Measurements from ENCODE around the gene RARA.

RARA gene

DNA sequence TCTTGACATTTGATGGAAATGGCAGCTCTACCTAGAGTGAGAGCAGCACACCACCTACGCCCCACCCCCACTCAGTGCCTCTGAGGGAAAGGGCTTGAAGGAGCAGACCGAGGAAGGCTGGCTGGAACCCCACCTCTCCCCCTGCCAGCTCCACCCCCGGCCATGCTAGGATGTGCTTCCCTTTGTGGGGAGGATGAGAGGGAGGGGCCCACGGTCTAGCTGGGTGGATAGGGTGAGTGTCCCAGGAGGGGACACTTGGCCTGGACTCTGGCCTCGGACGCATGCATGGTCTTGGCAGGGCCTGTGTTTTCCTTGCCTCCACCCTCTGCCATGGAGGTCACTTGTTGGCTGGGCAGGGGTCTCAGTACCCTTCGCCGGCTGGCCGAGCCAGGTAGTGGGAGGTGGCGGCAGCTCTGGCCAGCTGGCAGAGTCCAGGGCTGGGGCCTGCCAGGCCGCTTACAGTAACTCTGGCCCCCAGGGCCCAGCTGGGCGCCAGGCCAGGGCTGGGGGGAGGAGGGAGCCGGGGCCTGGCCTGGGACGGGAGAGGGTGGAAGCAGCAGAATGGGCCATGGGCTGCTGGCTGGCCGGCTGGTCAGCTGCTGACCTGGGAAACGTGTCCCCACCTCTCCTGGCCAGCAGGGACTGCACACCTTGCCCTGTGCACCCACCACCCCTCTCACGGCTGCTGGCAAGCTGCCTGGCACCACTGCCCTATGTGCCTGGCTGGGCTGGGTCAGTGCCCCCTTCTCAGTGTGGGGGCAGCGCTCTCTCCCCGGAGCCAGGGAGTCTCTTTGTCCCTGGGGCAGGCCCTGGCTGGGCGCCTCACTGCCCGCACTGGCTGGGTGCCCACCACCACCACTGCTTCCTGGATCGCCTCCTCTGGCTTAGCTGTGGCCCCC is 23.0 kb downstream of the RARA start:
- H3K9me3 ChIP-seq (ENCODE audit: control insufficient read depth, insufficient read depth, low read depth, low read length), result no peaks in the 10 kb centered on the region
- H3K27me3 ChIP-seq (ENCODE audit: control insufficient read depth, insufficient read depth, low read length), result peaks cover 15% of the 10 kb centered on the region; the same call in 1 of the 2 replicates
- H3K9ac ChIP-seq (ENCODE audit: low read length), result no peak overlapping the region
- no peaks in the 10 kb centered on the region for H3K36me3 ChIP-seq (ENCODE audit: control insufficient read depth, insufficient read depth, low read length)
- no peak overlapping the region for H3K27ac ChIP-seq (ENCODE audit: low read depth, low read length)
- H3K4me1 ChIP-seq (ENCODE audit: control insufficient read depth, insufficient read depth, low read length), result peaks cover 21% of the 10 kb centered on the region; the same call in 1 of the 2 replicates
- no peak overlapping the region for H3K4me3 ChIP-seq (ENCODE audit: low read depth, low read length)

DNA sequence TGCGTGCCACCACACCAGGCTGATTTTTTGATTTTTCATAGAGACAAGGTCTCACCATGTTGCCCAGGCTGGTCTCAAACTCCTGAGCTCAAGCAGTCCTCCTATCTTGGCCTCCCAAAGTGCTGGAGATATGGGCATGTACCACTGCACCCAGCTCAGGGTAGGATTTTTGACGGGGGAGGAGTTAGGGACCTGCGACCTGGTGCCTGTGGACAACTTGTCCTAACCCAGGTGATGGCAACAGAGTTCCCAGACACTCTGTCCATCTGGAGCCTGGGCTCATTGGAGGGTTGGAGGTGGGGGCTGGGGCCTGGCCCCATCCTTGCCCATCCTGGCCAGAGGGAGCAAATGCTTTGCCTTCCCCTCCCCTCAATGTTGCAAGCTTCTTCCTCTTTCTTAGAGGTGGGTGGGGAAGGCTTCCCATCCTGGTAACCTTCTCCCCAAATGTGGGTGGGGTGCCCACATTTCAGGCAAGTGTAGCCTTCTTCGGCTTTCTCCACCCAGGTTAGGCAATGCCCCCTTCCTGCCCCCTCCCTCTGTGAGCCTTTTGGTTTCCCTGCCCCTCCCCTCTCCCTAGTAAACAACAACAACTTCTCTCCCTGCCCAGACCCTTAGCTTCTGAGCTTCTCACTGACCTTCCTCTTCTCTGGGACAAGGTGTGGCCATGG is 24.9 kb downstream of the RARA start:
- H3K36me3 ChIP-seq (ENCODE audit: control insufficient read depth, insufficient read depth, low read length), result no peaks in the 10 kb centered on the region
- H3K4me3 ChIP-seq (ENCODE audit: low read depth, low read length), result no peak overlapping the region
- no peak overlapping the region for H3K27ac ChIP-seq (ENCODE audit: low read depth, low read length)
- no peak overlapping the region for H3K9ac ChIP-seq (ENCODE audit: low read length)
- H3K4me1 ChIP-seq (ENCODE audit: control insufficient read depth, insufficient read depth, low read length), result peaks cover 21% of the 10 kb centered on the region; the same call in 1 of the 2 replicates
- peaks cover 29% of the 10 kb centered on the region for H3K27me3 ChIP-seq (ENCODE audit: control insufficient read depth, insufficient read depth, low read length)
- no peaks in the 10 kb centered on the region for H3K9me3 ChIP-seq (ENCODE audit: control insufficient read depth, insufficient read depth, low read depth, low read length)

DNA sequence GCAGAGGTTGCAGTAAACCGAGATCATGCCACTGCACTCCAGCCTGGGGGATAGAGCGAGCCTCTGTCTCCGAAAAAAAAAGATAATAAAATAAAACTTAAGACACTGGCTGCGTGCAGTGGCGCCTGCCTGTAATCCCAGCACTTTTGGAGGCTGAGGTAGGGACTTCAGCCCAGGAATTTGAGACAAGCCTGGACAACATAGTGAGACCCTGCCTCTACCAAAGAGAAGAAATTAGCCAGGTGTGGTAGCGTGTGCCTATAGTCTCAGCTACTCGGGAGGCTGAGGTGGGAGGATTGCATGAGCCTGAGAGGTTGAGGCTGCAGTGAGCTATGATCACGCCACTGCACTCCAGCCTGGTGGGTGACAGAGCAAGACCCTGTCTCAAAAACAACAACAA is 26.6 kb downstream of the RARA start:
- no peak overlapping the region for H3K4me3 ChIP-seq (ENCODE audit: low read depth, low read length)
- no peaks in the 10 kb centered on the region for H3K36me3 ChIP-seq (ENCODE audit: control insufficient read depth, insufficient read depth, low read length)
- peaks cover 46% of the 10 kb centered on the region for H3K27me3 ChIP-seq (ENCODE audit: control insufficient read depth, insufficient read depth, low read length)
- peaks cover 15% of the 10 kb centered on the region; the same call in 1 of the 2 replicates for H3K4me1 ChIP-seq (ENCODE audit: control insufficient read depth, insufficient read depth, low read length)
- no peak overlapping the region for H3K27ac ChIP-seq (ENCODE audit: low read depth, low read length)
- no peak overlapping the region for H3K9ac ChIP-seq (ENCODE audit: low read length)
- H3K9me3 ChIP-seq (ENCODE audit: control insufficient read depth, insufficient read depth, low read depth, low read length), result no peaks in the 10 kb centered on the region

DNA sequence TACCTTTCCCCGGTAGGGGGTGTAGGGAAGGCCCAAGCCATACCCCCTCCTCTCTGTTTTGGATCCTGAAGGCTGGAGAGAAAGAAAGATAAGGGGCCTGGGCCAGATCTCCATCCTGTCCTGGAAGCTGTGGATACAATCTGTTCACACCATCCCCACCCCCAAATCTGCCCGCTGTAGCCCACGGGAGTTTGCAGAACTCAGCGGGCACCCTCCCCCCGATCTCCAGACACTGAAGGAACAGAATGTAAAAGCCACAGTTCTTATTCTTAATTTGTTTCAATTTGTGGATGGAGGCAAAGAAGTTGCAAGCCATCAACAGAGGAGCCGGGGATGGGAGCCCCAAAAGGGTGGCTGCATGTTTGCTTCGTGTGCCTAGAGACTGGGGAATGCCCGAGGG is 28.4 kb downstream of the RARA start:
- Histone ChIP-seq H3K4me3 (ENCODE audit: low read depth, low read length) (no peak overlapping the region), H3K36me3 (ENCODE audit: control insufficient read depth, insufficient read depth, low read length) (no peaks in the 10 kb centered on the region), H3K9me3 (ENCODE audit: control insufficient read depth, insufficient read depth, low read depth, low read length) (no peaks in the 10 kb centered on the region), H3K4me1 (ENCODE audit: control insufficient read depth, insufficient read depth, low read length) (peaks cover 16% of the 10 kb centered on the region; the same call in 1 of the 2 replicates), H3K27ac (ENCODE audit: low read depth, low read length) (no peak overlapping the region), H3K9ac (ENCODE audit: low read length) (no peak overlapping the region), H3K27me3 (ENCODE audit: control insufficient read depth, insufficient read depth, low read length) (peaks cover 56% of the 10 kb centered on the region)

DNA sequence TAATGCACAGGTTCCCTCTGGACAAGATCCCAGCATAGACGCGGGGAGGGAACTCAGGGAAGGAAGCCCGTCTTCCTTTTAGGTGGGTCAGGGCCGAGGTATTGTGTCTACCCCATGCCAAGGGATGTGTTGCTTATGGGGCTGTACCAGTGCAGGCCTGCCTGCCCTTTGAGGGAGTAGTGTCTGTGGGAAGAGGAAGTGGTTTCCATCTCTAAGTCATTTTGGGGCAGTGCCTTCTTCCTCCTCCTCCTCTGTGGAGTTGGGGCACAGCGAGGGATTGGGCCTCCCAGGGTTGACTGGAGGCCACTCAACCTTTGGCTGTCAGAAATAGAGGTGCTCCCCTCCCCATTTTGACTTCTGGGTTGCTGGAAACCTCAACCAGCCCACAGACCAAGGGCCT is 29.1 kb downstream of the RARA start:
- Histone ChIP-seq H3K9me3 (ENCODE audit: control insufficient read depth, insufficient read depth, low read depth, low read length) (no peaks in the 10 kb centered on the region), H3K36me3 (ENCODE audit: control insufficient read depth, insufficient read depth, low read length) (no peaks in the 10 kb centered on the region), H3K9ac (ENCODE audit: low read length) (no peak overlapping the region), H3K27ac (ENCODE audit: low read depth, low read length) (no peak overlapping the region), H3K27me3 (ENCODE audit: control insufficient read depth, insufficient read depth, low read length) (peaks cover 63% of the 10 kb centered on the region), H3K4me3 (ENCODE audit: low read depth, low read length) (no peak overlapping the region), H3K4me1 (ENCODE audit: control insufficient read depth, insufficient read depth, low read length) (peaks cover 21% of the 10 kb centered on the region)

DNA sequence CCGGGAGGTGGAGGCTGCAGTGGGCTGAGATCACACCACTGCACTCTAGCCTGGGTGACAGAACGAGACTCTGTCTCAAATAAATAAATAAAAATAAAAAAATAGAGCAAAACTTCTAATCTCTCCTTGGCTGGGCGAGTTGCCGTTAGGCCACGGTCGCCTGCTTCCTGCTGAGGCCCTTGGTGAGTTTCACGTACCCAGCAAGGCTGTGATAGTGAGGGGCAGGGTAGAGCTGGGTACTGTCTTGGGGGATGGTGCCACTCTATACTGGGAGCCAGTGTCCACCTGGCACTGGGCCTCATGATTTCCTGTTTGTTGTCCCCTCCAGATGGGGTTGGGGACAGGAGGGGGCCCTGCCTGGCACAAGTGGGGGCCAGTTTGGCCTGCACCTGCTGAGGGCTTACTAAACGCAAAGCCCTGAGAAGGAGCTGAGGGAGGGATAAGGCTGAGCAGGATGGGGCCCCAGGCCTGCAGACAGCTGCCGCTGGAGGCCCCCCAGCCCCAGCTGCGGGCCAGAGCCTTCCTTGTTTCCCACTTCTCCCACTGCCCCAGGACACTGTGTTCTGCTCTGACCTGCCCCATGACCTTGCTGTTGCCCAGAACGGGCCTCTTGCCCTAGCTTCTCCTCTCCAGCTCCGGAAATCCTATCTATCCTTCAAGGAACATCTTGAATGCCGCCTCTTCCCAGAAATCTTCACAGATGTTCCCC is 30.1 kb downstream of the RARA start:
- Histone ChIP-seq H3K27me3 (ENCODE audit: control insufficient read depth, insufficient read depth, low read length) (peaks cover 71% of the 10 kb centered on the region), H3K9ac (ENCODE audit: low read length) (no peak overlapping the region), H3K36me3 (ENCODE audit: control insufficient read depth, insufficient read depth, low read length) (no peaks in the 10 kb centered on the region), H3K27ac (ENCODE audit: low read depth, low read length) (no peak overlapping the region), H3K4me1 (ENCODE audit: control insufficient read depth, insufficient read depth, low read length) (peaks cover 32% of the 10 kb centered on the region), H3K4me3 (ENCODE audit: low read depth, low read length) (no peak overlapping the region), H3K9me3 (ENCODE audit: control insufficient read depth, insufficient read depth, low read depth, low read length) (no peaks in the 10 kb centered on the region)

DNA sequence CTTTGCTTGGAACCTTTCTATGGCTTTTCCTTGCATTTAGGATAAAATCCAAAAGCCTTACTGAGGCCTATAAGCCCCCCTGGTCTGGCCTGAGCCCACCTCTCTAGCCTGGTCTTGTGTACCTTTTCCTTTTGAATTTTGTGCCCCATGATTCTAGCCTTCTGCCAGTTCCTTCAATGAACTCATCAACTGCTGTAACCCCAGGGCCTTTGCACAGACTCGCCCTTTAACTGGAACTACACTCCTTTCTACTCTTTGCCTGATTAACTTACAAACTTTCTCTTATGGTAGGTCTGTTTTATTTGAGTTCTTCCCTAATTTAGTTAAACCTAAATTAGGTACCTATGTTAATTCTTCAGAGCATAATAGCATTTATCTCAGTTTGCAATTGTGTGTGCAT is 31.3 kb downstream of the RARA start:
- H3K27ac ChIP-seq (ENCODE audit: low read depth, low read length), result no peak overlapping the region
- H3K36me3 ChIP-seq (ENCODE audit: control insufficient read depth, insufficient read depth, low read length), result no peaks in the 10 kb centered on the region
- no peaks in the 10 kb centered on the region for H3K9me3 ChIP-seq (ENCODE audit: control insufficient read depth, insufficient read depth, low read depth, low read length)
- H3K4me3 ChIP-seq (ENCODE audit: low read depth, low read length), result no peak overlapping the region
- no peak overlapping the region for H3K9ac ChIP-seq (ENCODE audit: low read length)
- H3K27me3 ChIP-seq (ENCODE audit: control insufficient read depth, insufficient read depth, low read length), result peaks cover 78% of the 10 kb centered on the region
- H3K4me1 ChIP-seq (ENCODE audit: control insufficient read depth, insufficient read depth, low read length), result peaks cover 31% of the 10 kb centered on the region

DNA sequence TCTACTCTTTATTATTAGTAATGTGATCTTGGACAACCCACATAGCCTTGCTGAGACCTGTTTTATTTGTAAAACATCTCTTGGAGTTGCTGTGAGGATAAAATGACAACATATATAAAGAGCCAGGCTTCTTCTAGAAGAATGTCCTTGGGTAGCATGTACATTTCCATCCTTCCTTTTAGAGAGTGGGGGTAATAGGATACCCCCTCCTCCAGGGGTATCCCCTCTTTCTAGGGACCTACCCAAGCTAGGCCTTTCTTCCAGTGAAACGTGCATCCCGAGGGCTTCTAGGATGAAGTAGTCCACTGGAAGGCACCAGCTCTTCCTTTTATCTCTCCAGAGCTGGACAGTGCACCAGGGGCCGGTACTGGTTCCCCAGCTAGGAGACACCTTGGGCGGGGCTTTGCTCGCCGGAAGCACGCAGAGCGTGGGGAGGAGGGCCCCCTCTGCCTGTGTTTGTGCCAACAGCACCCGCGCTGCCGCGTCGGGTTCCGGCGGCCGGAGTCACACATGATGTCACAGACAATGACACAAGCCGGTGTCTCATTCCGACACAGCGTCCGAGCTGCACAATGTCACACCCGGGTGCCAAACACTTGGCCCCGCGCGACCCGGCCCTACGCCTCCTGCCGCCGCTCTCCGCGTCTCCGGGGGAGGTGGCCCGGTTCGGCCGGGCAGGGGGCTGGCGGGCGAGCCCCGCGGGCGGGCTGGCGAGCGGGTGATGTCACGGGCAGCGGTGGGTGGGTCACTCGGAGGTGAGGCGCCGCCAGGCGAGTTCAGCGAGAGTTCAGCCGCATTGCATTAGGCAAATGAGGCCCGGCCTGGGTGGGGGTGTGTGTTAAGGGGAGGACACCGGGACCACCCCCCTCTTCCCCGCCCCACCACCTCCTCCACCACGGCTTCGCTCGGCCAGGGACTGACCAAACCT is 32.2 kb downstream of the RARA start:
- peaks cover 77% of the 10 kb centered on the region for H3K27me3 ChIP-seq (ENCODE audit: control insufficient read depth, insufficient read depth, low read length)
- no peak overlapping the region for H3K27ac ChIP-seq (ENCODE audit: low read depth, low read length)
- H3K36me3 ChIP-seq (ENCODE audit: control insufficient read depth, insufficient read depth, low read length), result no peaks in the 10 kb centered on the region

DNA sequence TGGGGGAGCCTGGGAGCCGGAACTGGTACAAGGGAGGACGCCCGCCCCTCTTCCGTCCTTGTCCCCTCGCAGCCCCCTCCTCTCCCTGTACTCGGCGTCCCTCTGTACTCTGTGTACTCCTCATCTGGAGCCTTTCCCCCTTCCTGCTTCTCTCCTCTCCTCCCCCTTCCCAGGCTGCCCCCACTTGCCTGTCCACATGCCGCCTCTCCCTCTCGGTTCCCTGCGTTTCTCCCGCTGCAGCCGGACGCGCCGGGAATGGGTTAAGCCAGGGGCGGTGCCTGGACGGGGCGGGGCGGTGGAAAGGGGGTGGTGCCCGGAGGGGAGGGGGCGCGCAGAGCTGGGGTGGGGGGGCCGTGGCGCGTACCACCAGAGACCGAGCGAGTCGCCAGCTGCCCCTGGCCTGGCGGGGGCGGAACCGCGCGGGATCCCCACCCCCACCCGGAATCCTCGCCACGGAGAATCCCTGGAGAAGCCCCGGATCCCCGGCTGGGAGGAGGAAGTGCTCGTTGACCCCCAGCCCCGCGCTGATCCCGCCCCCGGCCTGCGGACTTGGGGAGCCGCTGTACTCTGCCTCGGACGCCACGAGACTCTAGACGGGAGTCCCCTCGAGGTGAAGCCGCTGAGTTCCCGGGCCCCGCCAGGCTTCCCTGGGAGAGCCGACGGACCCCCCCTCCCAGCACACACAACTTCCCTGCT is 33.0 kb downstream of the RARA start:
- Histone ChIP-seq H3K4me3 (ENCODE audit: low read depth, low read length) (peak overlapping the region; percentile 88), H3K27me3 (ENCODE audit: control insufficient read depth, insufficient read depth, low read length) (peaks cover 79% of the 10 kb centered on the region), H3K36me3 (ENCODE audit: control insufficient read depth, insufficient read depth, low read length) (no peaks in the 10 kb centered on the region), H3K4me1 (ENCODE audit: control insufficient read depth, insufficient read depth, low read length) (peaks cover 45% of the 10 kb centered on the region), H3K9me3 (ENCODE audit: control insufficient read depth, insufficient read depth, low read depth, low read length) (no peaks in the 10 kb centered on the region), H3K27ac (ENCODE audit: low read depth, low read length) (peak overlapping the region; percentile 49; the same call in 1 of the 2 replicates), H3K9ac (ENCODE audit: low read length) (peak overlapping the region; percentile 76)

More for the DNA sequence above, 32.2 kb downstream of the RARA start:
- Histone ChIP-seq H3K4me3 (ENCODE audit: low read depth, low read length) (peak overlapping the region; percentile 88), H3K9ac (ENCODE audit: low read length) (peak overlapping the region; percentile 72), H3K4me1 (ENCODE audit: control insufficient read depth, insufficient read depth, low read length) (peaks cover 40% of the 10 kb centered on the region), H3K9me3 (ENCODE audit: control insufficient read depth, insufficient read depth, low read depth, low read length) (no peaks in the 10 kb centered on the region)
